HEK293 (cell line): ENCODE data around the gene SOAT2.

Source experiments
- CTCF ChIA-PET: fragments of 350-600 bp; formaldehyde crosslinking; extraction: SDS; loops from one replicate; lab custom pipeline; 2021; ENCODE audit warnings: antibody characterized with exemption; lab: Yijun Ruan, JAX
- POLR2A ChIA-PET: fragments of 300-600 bp; formaldehyde crosslinking; extraction: SDS; loops from one replicate; lab custom pipeline; 2020; ENCODE audit warnings: antibody characterized with exemption, inconsistent platforms; lab: Yijun Ruan, JAX
- H3K27ac ChIP-seq: fragments of 200-500 bp; sonication (Bioruptor generic); 2 replicates; pipeline ENCODE4 v1.5.1; 2014; ENCODE audit warnings: low read depth, low read length, control low read depth, inconsistent platforms; ENCODE audit errors: extremely low read depth
- H3K36me3 ChIP-seq, 2 experiments: fragments of 200-500 bp in 1 of 2; sonication (Bioruptor generic) in 1 of 2; 1 replicate in 1 of 2; 2 replicates in 1 of 2; pipeline ENCODE4 v1.5.1; 2014 to 2017; ENCODE audit warnings: inconsistent platforms in 2 of 2, low read length in 2 of 2; ENCODE audit not compliant: control insufficient read depth in 2 of 2, insufficient read depth in 1 of 2
- H3K4me1 ChIP-seq: fragments of 200-500 bp; sonication (Bioruptor generic); 2 replicates; pipeline ENCODE4 v1.5.1; 2014; ENCODE audit warnings: mild to moderate bottlenecking, low read length, inconsistent platforms; ENCODE audit not compliant: control insufficient read depth, insufficient read depth
- H3K4me3 ChIP-seq: 2 replicates; pipeline ENCODE4 v1.5.1; 2011; ENCODE audit warnings: low read depth, mild to moderate bottlenecking, control low read depth, low read length, moderate library complexity
- H3K9me3 ChIP-seq: fragments of 200-500 bp; sonication (Bioruptor generic); 2 replicates; pipeline ENCODE4 v1.5.1; 2014; ENCODE audit warnings: low read depth, low read length, inconsistent platforms; ENCODE audit not compliant: control insufficient read depth, insufficient read depth
- AEBP2 ChIP-seq: fragments of 450-650 bp; formaldehyde crosslinking; IDR thresholded peaks from 2 replicates; pipeline ENCODE4 v1.5.1; 2016; ENCODE audit warnings: missing biosample characterization, missing genetic modification characterization, borderline replicate concordance
- BCL11B ChIP-seq: fragments of 450-650 bp; formaldehyde crosslinking; IDR thresholded peaks from 2 replicates; pipeline ENCODE4 v1.5.1; 2016; ENCODE audit warnings: low read depth, missing biosample characterization, missing genetic modification characterization
- ELK4 ChIP-seq: IDR thresholded peaks from 2 replicates; pipeline ENCODE4 v1.6.1; 2011; ENCODE audit warnings: mild to moderate bottlenecking, low read depth, low read length, borderline replicate concordance
- HIC1 ChIP-seq: fragments of 450-650 bp; formaldehyde crosslinking; IDR thresholded peaks from 2 replicates; pipeline ENCODE4 v1.5.1; 2016; ENCODE audit warnings: missing biosample characterization, missing genetic modification characterization
- INSM2 ChIP-seq: fragments of 450-650 bp; formaldehyde crosslinking; IDR thresholded peaks from 2 replicates; pipeline ENCODE4 v1.5.1; 2016; ENCODE audit warnings: missing biosample characterization, missing genetic modification characterization
- KLF10 ChIP-seq: fragments of 450-650 bp; IDR thresholded peaks from 2 replicates; pipeline ENCODE4 v1.5.1; 2018; ENCODE audit warnings: missing biosample characterization, mild to moderate bottlenecking, missing genetic modification characterization
- PRDM10 ChIP-seq: fragments of 450-650 bp; formaldehyde crosslinking; IDR thresholded peaks from 2 replicates; pipeline ENCODE4 v1.5.1; 2016; ENCODE audit warnings: missing biosample characterization, missing genetic modification characterization
- YY2 ChIP-seq: fragments of 450-650 bp; formaldehyde crosslinking; IDR thresholded peaks from 2 replicates; pipeline ENCODE4 v1.5.1; 2016; ENCODE audit warnings: missing biosample characterization, missing genetic modification characterization
- ZNF362 ChIP-seq: fragments of 450-650 bp; formaldehyde crosslinking; IDR thresholded peaks from 2 replicates; pipeline ENCODE4 v1.5.1; 2016; ENCODE audit warnings: missing biosample characterization, missing genetic modification characterization
- ZNF398 ChIP-seq: fragments of 450-650 bp; formaldehyde crosslinking; IDR thresholded peaks from 2 replicates; pipeline ENCODE4 v1.5.1; 2017; ENCODE audit warnings: missing biosample characterization, missing genetic modification characterization
- ZNF510 ChIP-seq: fragments of 450-650 bp; formaldehyde crosslinking; IDR thresholded peaks from 2 replicates; pipeline ENCODE4 v1.5.1; 2018; ENCODE audit warnings: mild to moderate bottlenecking, missing genetic modification characterization, missing biosample characterization; ENCODE audit not compliant: insufficient replicate concordance
- ZNF692 ChIP-seq: fragments of 450-650 bp; formaldehyde crosslinking; IDR thresholded peaks from 2 replicates; pipeline ENCODE4 v1.5.1; 2016; ENCODE audit warnings: missing biosample characterization, missing genetic modification characterization
- ZNF776 ChIP-seq: fragments of 450-650 bp; formaldehyde crosslinking; IDR thresholded peaks from 2 replicates; pipeline ENCODE4 v1.5.0; 2017; ENCODE audit warnings: missing biosample characterization, missing genetic modification characterization, borderline replicate concordance
- ZSCAN16 ChIP-seq: fragments of 450-650 bp; formaldehyde crosslinking; IDR thresholded peaks from 2 replicates; pipeline ENCODE4 v1.5.1; 2016; ENCODE audit warnings: missing biosample characterization, missing genetic modification characterization

The SOAT2 gene

GRCh38 chr12:53166837-53167236 lies 63.6 kb downstream of the SOAT2 start (continued):
- TF ChIP-seq HIC1 (tag by site-specific recombination) (no peak), ELK4 (no peak), YY2 (tag by site-specific recombination) (no peak), ZNF692 (tag by site-specific recombination) (no peak)

- POLR2A ChIA-PET: interaction anchor here (2.9 kb wide), 1 partner anchor 11 kb away, joined by 18 read pairs; the partner anchor contains the start of genes CSAD and ZNF740
- CTCF ChIA-PET: interaction anchor here (6.2 kb wide), 1 partner anchor 10 kb away, joined by 52 read pairs; no protein-coding TSS in a partner anchor
- H3K4me3 ChIP-seq: no peak overlapping the region
- no peak overlapping the region for H3K27ac ChIP-seq
- H3K36me3 ChIP-seq: peaks cover 0 to 21% of the 10 kb centered on the region in 2 experiments; a peak in 2 of 3 replicates
- TF ChIP-seq ZNF510 (tag by site-specific recombination): no peak
- no peak for TF ChIP-seq ZNF362 (tag by site-specific recombination)
- no peak for TF ChIP-seq KLF10 (tag by site-specific recombination)
- no peak for TF ChIP-seq ZNF776 (tag by site-specific recombination)
- TF ChIP-seq INSM2 (tag by site-specific recombination): no peak
- TF ChIP-seq ZNF398: no peak
- TF ChIP-seq ZSCAN16 (tag by site-specific recombination): no peak
- no peaks in the 10 kb centered on the region for H3K9me3 ChIP-seq
- peaks cover 12% of the 10 kb centered on the region for H3K4me1 ChIP-seq
Observed at GRCh38 chr12:53169644-53170043, 66.4 kb downstream of the SOAT2 start.

- ChIA-PET CTCF (interaction anchor here (0.6 to 6.2 kb wide), 3 partner anchors 10 to 982 kb away, joined by 3 to 52 read pairs (median 4); partner anchors contain the start of gene ZNF740), POLR2A (interaction anchor here (0.7 to 2.9 kb wide), 4 partner anchors 8 to 497 kb away, joined by 3 to 18 read pairs (median 6); partner anchors contain the start of genes CSAD and ZNF740)
- Histone ChIP-seq H3K36me3 (peaks cover 0 to 21% of the 10 kb centered on the region in 2 experiments; a peak in 2 of 3 replicates), H3K9me3 (no peaks in the 10 kb centered on the region), H3K4me3 (no peak overlapping the region), H3K4me1 (peaks cover 12% of the 10 kb centered on the region), H3K27ac (no peak overlapping the region)
- peak; percentile 59; the same call in 1 of the 2 replicates for TF ChIP-seq PRDM10 (tag by site-specific recombination)
- no peak for TF ChIP-seq AEBP2 (tag by site-specific recombination)
- no peak for TF ChIP-seq BCL11B (tag by site-specific recombination)
Observed at GRCh38 chr12:53170215-53170614, 66.9 kb downstream of the SOAT2 start.
